CD4-positive, alpha-beta T cell treated with Interleukin-4 for 4 hours (primary cell): ENCODE measurements around the gene HEG1.

Source experiments
- DNase-seq: peaks from one replicate; pipeline ENCODE4 v3.0.0-alpha.2; 2020

Gene HEG1

GRCh38 chr3:125006291-125006731, 49.5 kb downstream of the HEG1 start:
- DNase-seq: no peak

GRCh38 chr3:125005676-125006075, 50.1 kb downstream of the HEG1 start:
- no peak for DNase-seq

GRCh38 chr3:125005222-125005621, 50.6 kb downstream of the HEG1 start:
- DNase-seq: no peak

GRCh38 chr3:125003859-125004595, 51.8 kb downstream of the HEG1 start:
- DNase-seq: no peak

GRCh38 chr3:125003369-125003853, 52.4 kb downstream of the HEG1 start:
- DNase-seq: no peak

GRCh38 chr3:125002414-125003368, 53.1 kb downstream of the HEG1 start:
- no peak for DNase-seq

- no peak for DNase-seq
Measured at GRCh38 chr3:125001557-125002413, 54.0 kb downstream of the HEG1 start.

- DNase-seq: no peak
Measured at GRCh38 chr3:125000661-125001060, 55.1 kb downstream of the HEG1 start.

- no peak for DNase-seq
Measured at GRCh38 chr3:124999897-125000435, 55.8 kb downstream of the HEG1 start.

- no peak for DNase-seq
Measured at GRCh38 chr3:124999317-124999716, 56.5 kb downstream of the HEG1 start.

GRCh38 chr3:124998247-124998630, 57.6 kb downstream of the HEG1 start:
- no peak for DNase-seq

GRCh38 chr3:124997303-124998246, 58.2 kb downstream of the HEG1 start:
- no peak for DNase-seq

- peak; percentile 35 for DNase-seq
Measured at GRCh38 chr3:124995460-124995994, 60.3 kb downstream of the HEG1 start.

GRCh38 chr3:124993466-124993865, 62.3 kb downstream of the HEG1 start:
- DNase-seq: no peak

GRCh38 chr3:124992041-124992440, 63.8 kb downstream of the HEG1 start:
- DNase-seq: no peak

- DNase-seq: no peak
Measured at GRCh38 chr3:124986192-124987143, 69.3 kb downstream of the HEG1 start.

- DNase-seq: no peak
Measured at GRCh38 chr3:124985349-124985748, 70.4 kb downstream of the HEG1 start.

- DNase-seq: no peak
Measured at GRCh38 chr3:124984754-124985153, 71.0 kb downstream of the HEG1 start.

GRCh38 chr3:124982855-124983254, 72.9 kb downstream of the HEG1 start:
- DNase-seq: no peak

- no peak for DNase-seq
Measured at GRCh38 chr3:124981472-124981871, 74.3 kb downstream of the HEG1 start.
